GM20000 (cell line): ENCODE measurements around the gene RWDD4.

ENCODE experiments used
- DNase-seq: peaks from one replicate; pipeline ENCODE4 v3.0.0; 2012; ENCODE audit warnings: low spot score
- CTCF ChIP-seq: IDR thresholded peaks from 2 replicates; pipeline ENCODE4 v1.5.1; 2012; ENCODE audit warnings: mild to moderate bottlenecking, control low read depth; ENCODE audit errors: extremely low read depth, missing control alignments

The RWDD4 gene

GRCh38 chr4:183659872-183660242 is 872 bp upstream of the RWDD4 start:
- no peak for DNase-seq
- TF ChIP-seq CTCF, result no peak

GRCh38 chr4:183658362-183659028 is 490 bp downstream of the RWDD4 start:
- DNase-seq, result peak; percentile 49
- no peak for TF ChIP-seq CTCF

GRCh38 chr4:183657564-183657963 is 1.4 kb downstream of the RWDD4 start:
- DNase-seq, result no peak

GRCh38 chr4:183645326-183645725 is 13.7 kb downstream of the RWDD4 start:
- no peak for TF ChIP-seq CTCF

More at GRCh38 chr4:183657564-183657963, 1.4 kb downstream of the RWDD4 start:
- TF ChIP-seq CTCF, result no peak

GRCh38 chr4:183639291-183639690 is 19.7 kb downstream of the RWDD4 start:
- no peak for DNase-seq
- TF ChIP-seq CTCF, result no peak

More at GRCh38 chr4:183645326-183645725, 13.7 kb downstream of the RWDD4 start:
- no peak for DNase-seq

GRCh38 chr4:183638436-183638835 is 20.5 kb downstream of the RWDD4 start:
- DNase-seq, result no peak
- no peak for TF ChIP-seq CTCF

- DNase-seq, result no peak
- TF ChIP-seq CTCF, result no peak
Measured at GRCh38 chr4:183637461-183637860, 21.5 kb downstream of the RWDD4 start.
